NCI-H2227 (cell line): ENCODE results near the gene FLCN.
"Not testable (repeated sequence)": the region's sequence is repeated elsewhere in the genome, so short reads cannot be mapped to it uniquely, and the experiment has no call there.

ENCODE experiments used
- DNase-seq: peaks from one replicate; lab custom pipeline; 2025; ENCODE audit not compliant: unreplicated experiment; lab: John Stamatoyannopoulos, UW

Gene FLCN

GRCh38 chr17:17188586-17188985 lies 48.4 kb downstream of the FLCN start:
- DNase-seq = no peak

DNA sequence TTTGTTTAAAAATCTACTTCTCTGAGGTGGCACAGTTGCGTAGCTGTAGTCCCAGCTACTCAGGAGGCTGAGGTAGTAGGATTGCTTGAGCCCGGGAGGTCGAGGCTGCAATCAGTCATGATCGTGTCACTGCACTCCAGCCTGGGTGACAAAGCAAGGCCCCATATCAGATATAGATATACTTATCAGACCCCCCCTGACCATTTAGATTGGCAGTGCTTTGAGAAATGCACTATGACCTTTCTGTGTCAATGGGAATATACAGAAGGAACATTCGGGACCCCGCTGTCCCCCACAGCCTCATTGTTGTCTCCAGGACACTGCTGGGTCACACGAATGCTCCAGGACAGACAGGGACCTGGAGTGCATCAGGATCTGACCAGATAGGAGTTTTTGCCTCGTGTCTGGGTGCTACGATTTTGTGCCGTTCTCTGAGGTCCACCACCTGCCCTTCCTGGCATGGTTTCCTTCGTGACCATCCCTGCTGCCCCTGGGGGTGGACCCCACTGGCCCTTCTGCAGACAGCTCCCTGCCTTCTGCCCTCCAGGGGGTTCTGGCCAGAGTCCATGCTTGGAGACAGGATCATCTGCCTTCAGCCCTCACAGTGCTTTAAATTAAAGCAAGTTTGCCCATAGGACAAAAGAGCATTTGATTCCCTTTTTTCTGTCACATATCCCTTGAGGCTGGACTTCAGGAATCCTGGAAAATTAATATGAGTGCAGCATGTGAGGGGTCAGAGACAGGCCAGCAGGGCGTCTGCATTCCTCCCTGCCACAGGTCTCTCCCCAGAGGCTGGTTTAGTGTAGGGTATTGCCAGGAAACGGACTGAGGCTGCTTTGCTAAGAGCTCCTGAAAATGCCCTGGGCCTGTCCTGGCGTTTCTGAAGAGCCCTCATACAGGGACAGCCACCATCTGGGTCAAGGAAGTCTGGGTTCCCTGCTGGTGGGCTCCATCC lies 50.1 kb downstream of the FLCN start:
- DNase-seq = no peak

DNA sequence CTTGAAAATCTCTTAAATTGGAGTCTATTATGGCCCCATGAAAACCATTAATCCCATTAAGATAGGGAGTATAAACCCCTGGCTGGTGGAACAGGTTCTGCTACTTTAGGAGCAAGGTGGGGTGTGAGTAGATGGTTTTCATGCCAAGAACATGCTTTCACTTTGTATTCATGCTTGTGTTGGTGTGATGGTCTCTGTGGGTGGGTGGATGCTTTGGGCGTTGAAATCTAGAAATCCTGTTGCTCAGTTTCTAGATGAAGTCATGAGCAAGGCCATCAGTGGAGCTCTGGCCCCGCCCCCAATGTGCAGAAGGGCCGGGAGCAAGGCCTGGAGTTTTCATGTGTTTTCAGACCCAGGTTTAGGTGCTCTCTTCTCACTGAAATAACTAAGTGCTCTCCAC lies 50.9 kb downstream of the FLCN start:
- DNase-seq = no peak

- DNase-seq = not testable (repeated sequence)
These were observed 51.8 kb downstream of the FLCN start for GRCh38 chr17:17184985-17185757.

GRCh38 chr17:17183744-17184143 lies 53.2 kb downstream of the FLCN start:
- no peak for DNase-seq

DNA sequence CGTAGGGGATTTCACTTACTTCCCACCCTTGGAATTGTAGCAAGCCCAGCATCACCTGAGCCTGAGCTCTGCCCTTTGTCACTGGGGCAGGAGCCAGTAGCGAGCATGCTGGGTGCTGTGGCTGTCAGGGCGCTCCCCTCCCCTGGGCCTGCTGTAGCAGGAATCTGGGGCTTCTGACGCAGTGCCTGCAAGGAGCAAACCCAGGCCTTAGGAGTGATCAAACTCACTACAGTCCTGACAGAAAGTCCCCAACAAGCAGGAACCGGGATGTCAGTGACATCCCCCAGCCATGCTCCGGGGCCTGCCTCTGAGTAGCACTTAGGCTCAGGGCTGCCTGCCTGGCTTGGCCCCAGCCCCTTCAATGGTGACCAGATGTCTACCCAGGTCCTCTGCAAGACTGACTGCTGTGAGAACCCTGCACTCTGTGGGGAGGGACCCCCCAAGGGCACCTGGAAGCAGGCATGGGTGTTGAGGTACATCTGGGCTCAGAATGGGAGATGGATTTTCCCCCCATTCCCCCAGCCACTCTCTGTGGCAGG lies 54.3 kb downstream of the FLCN start:
- DNase-seq = no peak

- DNase-seq = no peak
These were observed 55.0 kb downstream of the FLCN start for GRCh38 chr17:17181666-17182597.

DNA sequence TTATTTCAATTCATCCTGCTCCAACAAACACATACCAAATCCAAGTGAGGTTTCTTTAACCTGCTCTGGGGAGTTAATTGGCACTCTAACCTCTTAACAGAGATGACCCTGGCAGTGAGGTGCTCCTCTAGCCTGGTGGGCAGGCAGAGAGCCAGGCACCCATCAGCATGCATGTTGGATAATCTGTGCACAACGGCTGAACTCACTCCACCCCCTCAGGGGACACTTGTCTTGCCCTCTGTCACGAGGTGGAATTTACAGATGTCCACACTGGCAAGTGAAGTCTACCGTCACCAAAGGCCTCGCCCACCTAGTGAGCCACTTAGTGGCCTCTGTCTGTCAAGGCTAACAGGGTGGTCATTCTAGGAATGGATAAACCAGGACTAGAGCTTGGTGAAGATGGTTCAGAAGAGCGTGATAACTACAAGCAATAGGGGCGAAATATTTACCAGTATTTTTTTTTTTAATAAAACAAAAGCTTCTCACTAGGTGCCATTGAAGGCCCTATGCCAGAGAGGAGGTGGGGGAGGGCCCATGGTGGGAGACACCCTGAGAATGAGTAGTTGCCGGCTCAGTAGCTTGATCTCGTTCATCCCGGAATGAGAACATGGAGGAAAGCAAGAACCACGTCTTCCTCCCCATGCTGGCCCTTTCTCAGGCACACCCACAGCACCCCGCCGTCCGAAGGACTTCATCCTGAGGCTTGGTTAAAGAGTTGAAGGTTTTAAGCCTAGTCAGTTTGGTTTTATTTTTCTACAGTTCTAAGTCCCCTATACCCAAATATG lies 56.0 kb downstream of the FLCN start:
- DNase-seq = no peak

- DNase-seq = no peak
These were observed 56.8 kb downstream of the FLCN start for GRCh38 chr17:17180141-17180603.

- DNase-seq = no peak
These were observed 57.6 kb downstream of the FLCN start for GRCh38 chr17:17179371-17179827.

DNA sequence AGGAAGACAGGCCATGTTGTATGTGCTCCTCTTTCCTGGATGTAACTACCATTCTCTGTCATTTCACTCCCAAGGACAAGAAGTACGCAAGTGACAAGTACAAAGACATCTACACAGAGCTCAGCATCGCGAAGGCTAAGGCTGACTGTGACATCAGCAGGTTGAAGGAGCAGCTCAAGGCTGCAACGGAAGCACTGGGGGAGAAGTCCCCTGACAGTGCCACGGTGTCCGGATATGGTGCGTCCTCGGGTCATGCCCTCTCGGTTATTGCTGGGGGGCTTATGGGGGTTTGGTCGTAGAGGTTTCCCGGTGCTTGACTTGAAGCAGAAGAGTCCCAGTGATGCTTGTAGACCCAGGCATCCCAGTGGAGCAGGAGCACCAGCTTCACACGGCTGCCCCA lies 59.8 kb downstream of the FLCN start:
- no peak for DNase-seq

DNA sequence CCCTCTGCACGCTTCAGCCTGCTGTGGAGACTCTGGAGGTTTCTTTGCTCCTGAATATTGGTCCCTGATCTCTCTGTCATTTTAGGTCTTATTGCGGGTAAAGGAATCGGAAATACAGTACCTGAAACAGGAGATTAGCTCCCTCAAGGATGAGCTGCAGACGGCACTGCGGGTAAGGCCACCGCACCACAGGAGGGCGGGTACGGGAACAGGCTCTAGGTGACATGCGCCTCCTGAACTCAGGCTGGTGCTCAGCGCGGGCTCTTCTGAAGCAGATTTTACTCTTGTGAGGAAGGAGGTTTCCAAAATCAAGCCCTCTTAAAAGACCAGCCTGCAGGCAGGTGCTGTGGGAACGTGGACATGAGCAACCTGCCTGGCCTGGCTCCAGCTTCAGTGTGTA lies 60.6 kb downstream of the FLCN start:
- DNase-seq = no peak

- DNase-seq = no peak
These were observed 61.1 kb downstream of the FLCN start for GRCh38 chr17:17175917-17176316.

- DNase-seq = no peak
These were observed 61.6 kb downstream of the FLCN start for GRCh38 chr17:17175340-17175739.

DNA sequence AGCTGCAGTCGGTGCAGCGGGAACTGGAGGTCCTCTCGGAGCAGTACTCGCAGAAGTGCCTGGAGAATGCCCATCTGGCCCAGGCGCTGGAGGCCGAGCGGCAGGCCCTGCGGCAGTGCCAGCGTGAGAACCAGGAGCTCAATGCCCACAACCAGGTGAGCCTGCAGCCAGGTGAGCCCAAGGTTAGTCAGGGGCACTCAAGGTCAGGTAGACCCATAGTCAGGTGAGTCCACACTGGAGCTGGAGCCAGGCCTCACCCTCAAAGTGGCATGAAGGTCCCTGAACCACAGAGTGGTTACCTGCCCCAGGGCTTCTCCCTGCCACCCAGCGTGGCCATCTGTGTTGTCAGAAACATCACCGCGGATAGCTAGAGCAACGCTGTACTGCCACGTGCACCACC lies 63.0 kb downstream of the FLCN start:
- no peak for DNase-seq

DNA sequence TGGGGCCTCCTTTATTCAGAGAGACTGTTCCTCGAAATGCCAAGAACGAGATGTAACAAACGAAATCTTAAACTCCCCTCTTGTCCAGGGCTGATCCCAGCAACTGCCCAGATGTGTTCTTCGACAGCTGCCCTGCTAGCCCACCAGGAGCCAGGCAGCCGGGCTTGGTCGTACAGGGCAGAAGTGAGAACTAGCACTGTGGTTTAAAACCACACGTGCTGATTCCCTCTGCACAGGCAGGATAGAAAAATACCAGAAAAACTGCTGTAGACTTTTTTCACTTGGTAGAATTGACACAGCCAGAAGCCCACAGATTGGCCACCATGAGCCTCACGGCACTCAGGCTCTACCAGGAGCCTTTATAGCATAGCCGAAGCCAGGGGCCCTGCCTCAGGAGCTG lies 64.0 kb downstream of the FLCN start:
- DNase-seq = no peak

DNA sequence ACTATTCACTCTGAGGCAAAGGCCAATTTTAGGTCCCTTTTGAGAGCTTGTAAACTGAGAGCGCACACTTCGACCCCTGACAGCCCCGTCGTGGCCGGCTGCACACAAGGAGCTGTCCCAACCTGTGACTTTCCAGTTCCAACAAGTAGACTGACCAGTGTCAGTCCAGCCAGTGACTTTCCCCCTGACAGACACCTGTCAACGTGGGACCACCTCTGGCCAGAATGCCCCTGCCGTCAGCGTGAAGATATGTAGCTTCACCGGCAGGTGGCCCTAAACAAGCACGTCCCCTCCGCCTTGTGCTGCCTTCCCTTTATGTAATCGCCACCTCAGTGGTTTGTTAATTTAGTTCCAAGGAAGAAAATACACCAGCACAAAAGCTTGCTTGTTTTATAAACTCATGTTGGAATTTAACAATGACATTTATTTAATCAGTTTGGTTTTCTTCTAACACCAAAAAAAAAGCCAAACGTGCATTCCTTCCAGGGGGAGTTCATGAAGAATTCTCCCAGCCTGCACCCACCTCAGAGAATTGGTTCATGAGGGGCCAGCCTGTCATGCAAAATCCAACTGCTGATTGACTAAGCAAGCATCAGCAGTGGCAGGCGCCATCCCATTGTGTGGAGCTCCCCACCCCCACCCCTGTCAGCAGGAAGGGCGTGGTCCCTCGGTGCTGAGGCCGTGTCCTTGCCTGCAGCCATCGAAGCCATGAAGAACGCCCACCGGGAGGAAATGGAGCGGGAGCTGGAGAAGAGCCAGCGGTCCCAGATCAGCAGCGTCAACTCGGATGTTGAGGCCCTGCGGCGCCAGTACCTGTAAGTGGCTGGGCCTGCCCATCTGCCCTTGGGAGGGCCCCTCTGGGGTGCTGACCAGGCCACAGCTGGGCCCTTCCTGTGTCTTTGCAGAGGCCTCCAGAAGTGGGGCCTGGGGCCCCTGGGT lies 64.7 kb downstream of the FLCN start:
- peak; percentile 41 for DNase-seq

- DNase-seq = no peak
These were observed 65.8 kb downstream of the FLCN start for GRCh38 chr17:17171186-17171585.
